OCI-LY7 (cell line): ENCODE results near the gene RBM20.

Experiments used
- CTCF ChIP-seq: fragments of 200-600 bp; sonication (generic); conservative IDR thresholded peaks from 2 replicates; pipeline ENCODE4 v1.5.1; 2014; ENCODE audit warnings: mild to moderate bottlenecking, antibody characterized with exemption, low read length, moderate library complexity, mixed read lengths
- EZH2phosphoT487 ChIP-seq: fragments of 200-600 bp; sonication (generic); IDR thresholded peaks from 2 replicates; pipeline ENCODE4 v1.6.1; 2018; ENCODE audit warnings: low read depth, borderline replicate concordance, mild to moderate bottlenecking, mixed run types, antibody characterized with exemption, low read length, moderate library complexity, mixed read lengths

DNA sequence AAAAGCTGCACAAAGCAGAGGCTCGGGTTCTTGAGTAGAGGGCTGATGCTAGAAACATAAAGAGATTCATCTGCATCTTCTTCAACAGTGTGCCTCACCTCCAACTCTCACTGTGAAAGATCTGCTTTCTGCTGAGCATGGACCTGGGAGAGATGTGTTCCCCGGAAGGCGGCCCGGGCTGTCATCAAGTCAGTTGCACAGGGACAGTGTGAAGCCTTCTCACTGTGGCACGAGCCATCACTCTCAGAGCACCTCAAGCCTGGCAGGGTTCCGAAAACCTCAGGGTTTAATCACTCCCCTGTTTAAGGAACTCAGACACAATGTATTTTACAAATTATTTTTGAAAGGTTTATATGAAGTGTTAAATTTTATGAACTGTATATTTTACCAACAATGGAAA is 98.7 kb downstream of the RBM20 start:
- no peak for TF ChIP-seq CTCF
- TF ChIP-seq EZH2phosphoT487: no peak
